Suprapubic skin (tissue), 4 donors: ENCODE results near the gene PI4K2A. TPM values are rescaled to one million over a fixed set of nuclear protein-coding genes. Genes with fewer than 3 reads are reported as not detected.
A peak's percentile ranks its signal among the peaks of the same experiment; 100 is the strongest.

Source experiments
- DNase-seq, 2 donors: peaks; one replicate each; pipeline ENCODE4 v3.0.0-alpha.2; 2019; ENCODE audit warnings: low spot score in 2 of 2
- H3K27ac ChIP-seq: fragments of 200-600 bp; sonication (generic); one replicate; pipeline ENCODE4 v1.5.1; 2019
- H3K27me3 ChIP-seq: fragments of 200-600 bp; sonication (generic); one replicate; pipeline ENCODE4 v1.5.1; 2019
- H3K36me3 ChIP-seq: fragments of 200-600 bp; sonication (generic); one replicate; pipeline ENCODE4 v1.5.1; 2019
- H3K4me1 ChIP-seq: fragments of 200-600 bp; sonication (generic); one replicate; pipeline ENCODE4 v1.5.1; 2019
- H3K4me3 ChIP-seq: fragments of 200-600 bp; sonication (generic); one replicate; pipeline ENCODE4 v1.5.1; 2019; ENCODE audit warnings: mild to moderate bottlenecking
- H3K9me3 ChIP-seq: fragments of 200-600 bp; sonication (generic); one replicate; pipeline ENCODE4 v1.5.1; 2019
- EP300 ChIP-seq: sonication (generic); formaldehyde crosslinking; IDR thresholded peaks from one replicate; pipeline ENCODE4 v1.6.1; 2017; ENCODE audit warnings: antibody characterized with exemption
- POLR2A ChIP-seq, 2 donors: fragments of 450-650 bp; IDR thresholded peaks; one replicate each; pipeline ENCODE4 v1.6.1; 2017; ENCODE audit warnings: antibody characterized with exemption in 2 of 2, mild to moderate bottlenecking in 2 of 2, moderate library complexity in 2 of 2
- POLR2AphosphoS5 ChIP-seq, 3 donors: sonication (generic); formaldehyde crosslinking; IDR thresholded peaks; one replicate each; pipeline ENCODE4 v1.6.1; 2017; ENCODE audit warnings: antibody characterized with exemption in 3 of 3
- WGBS: methylation state at CpG from one replicate; pipeline ENCODE4 v1.1.5; 2018; 5-methylcytosine and 5-hydroxymethylcytosine counted together
- total RNA-seq, 4 donors: library from RNA; depleted of rRNA; stranded (reverse); fragments of >200 nt; gene quantifications; one replicate each; pipeline ENCODE4 v1.1.0, GENCODE V29; 2016
- TF ChIP-seq, protein P1 (sequence below), 2 donors: fragments of 200-600 bp in 1 of 2; fragments of 450-650 bp in 1 of 2; sonication (generic) in 1 of 2; IDR thresholded peaks; one replicate each; pipeline ENCODE4 v1.5.1; 2016 to 2019; ENCODE audit warnings: antibody characterized with exemption in 2 of 2, mild to moderate bottlenecking in 1 of 2, moderate library complexity in 1 of 2

PI4K2A gene
- total RNA-seq, 4 donors from 2014 or later: 13.2 to 24.0 (median 20.9) TPM

DNA sequence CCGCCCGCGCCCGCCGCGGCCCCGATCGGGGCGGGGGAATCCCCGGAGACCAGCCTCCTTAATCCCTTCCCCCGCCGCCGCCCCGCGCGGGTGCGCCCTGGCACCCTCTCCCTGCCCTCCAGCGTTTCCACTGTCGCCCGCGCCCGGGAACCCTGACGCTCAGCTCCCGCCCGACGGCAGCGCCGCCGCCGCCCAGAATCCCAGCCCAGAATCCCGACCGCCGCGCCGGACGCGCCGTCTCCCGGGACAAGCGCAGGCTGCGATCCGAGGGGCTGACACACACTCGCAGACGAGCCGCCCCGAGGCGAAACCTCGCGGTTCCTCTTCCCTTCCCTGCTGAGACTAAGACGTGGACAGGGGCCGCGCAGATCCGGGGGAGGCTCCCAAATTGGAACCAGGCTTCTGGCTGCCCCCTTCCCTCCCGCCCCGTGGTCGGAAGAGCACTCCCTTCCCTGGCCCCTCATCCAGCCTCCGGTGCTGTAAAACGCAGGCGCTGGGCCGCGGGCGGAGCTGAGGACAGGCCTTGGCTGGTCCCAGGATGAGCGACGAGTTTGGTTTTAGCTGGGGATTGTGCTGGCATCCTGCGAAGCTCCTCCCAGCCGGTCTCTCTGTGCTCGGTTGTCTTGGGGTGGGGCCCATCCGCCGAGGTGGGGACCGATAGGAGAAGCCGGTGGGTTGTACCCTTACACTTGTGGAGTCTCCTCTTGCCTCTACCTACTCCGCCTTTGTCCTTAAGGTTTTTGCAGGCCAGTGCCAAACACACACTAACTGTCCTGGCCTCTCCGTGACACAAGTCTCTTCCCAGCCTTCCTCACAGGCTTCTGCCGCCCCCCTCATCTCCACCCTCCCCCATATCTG, 74.2 kb downstream of the PI4K2A start:
- DNase-seq: peak; percentile 88 to 89
- no peaks in the 10 kb centered on the region for H3K9me3 ChIP-seq
- peak overlapping the region; percentile 54 for H3K4me3 ChIP-seq
- peaks cover 66% of the 10 kb centered on the region for H3K4me1 ChIP-seq
- peaks cover 7% of the 10 kb centered on the region for H3K36me3 ChIP-seq
- WGBS: 19% methylated on average over 12 of the region's 74 CpGs
- H3K27me3 ChIP-seq: no peaks in the 10 kb centered on the region
- peak in 2 of 3 donors; percentile 12 to 19 for TF ChIP-seq POLR2AphosphoS5 (IDR thresholded peaks at IDR 0.05)
- no peak for TF ChIP-seq POLR2A (IDR thresholded peaks at IDR 0.05)
- TF ChIP-seq, protein P1, sequence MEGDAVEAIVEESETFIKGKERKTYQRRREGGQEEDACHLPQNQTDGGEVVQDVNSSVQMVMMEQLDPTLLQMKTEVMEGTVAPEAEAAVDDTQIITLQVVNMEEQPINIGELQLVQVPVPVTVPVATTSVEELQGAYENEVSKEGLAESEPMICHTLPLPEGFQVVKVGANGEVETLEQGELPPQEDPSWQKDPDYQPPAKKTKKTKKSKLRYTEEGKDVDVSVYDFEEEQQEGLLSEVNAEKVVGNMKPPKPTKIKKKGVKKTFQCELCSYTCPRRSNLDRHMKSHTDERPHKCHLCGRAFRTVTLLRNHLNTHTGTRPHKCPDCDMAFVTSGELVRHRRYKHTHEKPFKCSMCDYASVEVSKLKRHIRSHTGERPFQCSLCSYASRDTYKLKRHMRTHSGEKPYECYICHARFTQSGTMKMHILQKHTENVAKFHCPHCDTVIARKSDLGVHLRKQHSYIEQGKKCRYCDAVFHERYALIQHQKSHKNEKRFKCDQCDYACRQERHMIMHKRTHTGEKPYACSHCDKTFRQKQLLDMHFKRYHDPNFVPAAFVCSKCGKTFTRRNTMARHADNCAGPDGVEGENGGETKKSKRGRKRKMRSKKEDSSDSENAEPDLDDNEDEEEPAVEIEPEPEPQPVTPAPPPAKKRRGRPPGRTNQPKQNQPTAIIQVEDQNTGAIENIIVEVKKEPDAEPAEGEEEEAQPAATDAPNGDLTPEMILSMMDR (IDR thresholded peaks at IDR 0.05): no peak
- H3K27ac ChIP-seq: peak overlapping the region; percentile 86

DNA sequence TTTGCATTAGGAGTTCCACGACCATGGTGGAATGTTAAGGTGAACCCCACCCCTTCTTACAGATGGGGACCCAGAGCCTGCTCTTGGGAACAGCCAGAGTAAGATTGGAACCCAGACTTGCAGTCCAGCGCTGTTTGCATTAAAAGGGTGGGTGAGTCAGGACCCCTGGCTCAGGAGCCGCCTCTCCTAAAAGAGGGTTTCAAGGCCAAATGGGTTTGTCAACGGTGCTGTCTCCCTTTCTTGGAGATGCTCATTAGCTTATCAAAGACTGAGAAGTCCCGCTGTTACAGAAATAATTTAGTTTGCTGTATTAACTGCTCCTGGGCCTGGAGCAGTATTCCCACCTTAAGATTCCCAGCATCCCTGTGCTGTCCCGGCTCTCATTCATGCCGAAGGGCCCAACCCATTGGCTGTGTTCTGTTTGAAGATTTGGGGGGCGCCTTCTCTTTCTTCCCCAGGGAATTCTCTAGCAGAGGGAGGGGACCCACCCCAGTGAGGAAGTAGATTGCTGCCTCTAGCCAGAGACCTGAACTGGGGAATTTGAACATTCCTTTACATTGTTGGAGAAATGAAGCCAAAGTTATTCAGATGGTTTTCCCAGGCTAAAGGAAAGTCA, 74.9 kb downstream of the PI4K2A start:
- DNase-seq: no peak
- Histone ChIP-seq H3K27me3 (no peaks in the 10 kb centered on the region), H3K9me3 (no peaks in the 10 kb centered on the region), H3K4me1 (peaks cover 69% of the 10 kb centered on the region), H3K27ac (peak overlapping the region; percentile 86), H3K4me3 (peak overlapping the region; percentile 54), H3K36me3 (peaks cover 7% of the 10 kb centered on the region)
- TF ChIP-seq POLR2AphosphoS5 (IDR thresholded peaks at IDR 0.05): no peak
- TF ChIP-seq, protein P1 (IDR thresholded peaks at IDR 0.05): no peak
- no peak for TF ChIP-seq POLR2A (IDR thresholded peaks at IDR 0.05)
- TF ChIP-seq EP300: no peak
- WGBS: 35% methylated on average over 8 of the region's 8 CpGs

DNA sequence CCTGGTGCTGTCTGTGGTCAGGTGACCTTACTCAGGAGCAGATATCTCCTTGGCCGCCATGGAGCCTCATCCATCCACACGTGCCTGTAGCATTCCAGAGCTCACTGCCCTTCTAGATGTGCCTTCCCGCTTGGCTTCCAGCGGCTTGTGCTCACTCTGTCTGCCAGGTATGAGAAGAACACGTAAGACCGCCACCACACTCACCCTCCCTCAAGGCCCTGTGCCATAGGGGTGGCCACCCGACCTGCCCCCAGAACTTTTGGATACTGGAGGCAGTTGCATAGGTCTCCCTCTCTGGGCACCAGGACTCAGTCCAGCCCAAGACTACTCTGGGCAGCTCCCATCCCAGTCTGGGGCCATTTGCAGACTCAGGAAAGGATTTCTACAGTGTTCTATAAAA, 77.2 kb downstream of the PI4K2A start:
- WGBS: 90% methylated on average over 7 of the region's 7 CpGs
- TF ChIP-seq, protein P1 (IDR thresholded peaks at IDR 0.05): no peak
- TF ChIP-seq POLR2A (IDR thresholded peaks at IDR 0.05) (no peak), POLR2AphosphoS5 (IDR thresholded peaks at IDR 0.05) (no peak), EP300 (no peak)

DNA sequence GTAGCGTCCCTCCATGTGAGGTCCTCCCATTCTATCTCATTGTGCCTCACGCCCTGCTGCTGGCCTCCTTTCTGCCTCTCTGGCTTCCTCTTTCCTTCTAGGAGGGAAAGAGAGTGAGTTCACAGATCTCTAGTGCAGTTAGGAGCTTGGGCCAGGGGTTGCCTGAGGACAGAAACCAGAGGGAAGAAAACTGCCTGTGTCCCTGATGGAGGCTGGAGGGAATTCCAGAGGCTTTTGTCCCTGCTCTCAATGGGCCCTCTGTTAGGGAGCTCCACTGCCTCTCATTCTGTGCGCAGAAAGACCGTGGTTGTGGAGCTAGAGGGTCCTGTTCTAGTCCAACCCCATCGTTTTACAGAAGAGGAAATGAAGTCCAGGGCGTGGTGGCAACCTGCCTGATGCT, 77.7 kb downstream of the PI4K2A start:
- peaks cover 58% of the 10 kb centered on the region for H3K4me1 ChIP-seq
- no peaks in the 10 kb centered on the region for H3K9me3 ChIP-seq
- H3K36me3 ChIP-seq: peaks cover 7% of the 10 kb centered on the region
- H3K4me3 ChIP-seq: no peak overlapping the region
- H3K27me3 ChIP-seq: no peaks in the 10 kb centered on the region
- TF ChIP-seq EP300 (no peak), POLR2A (IDR thresholded peaks at IDR 0.05) (no peak), POLR2AphosphoS5 (IDR thresholded peaks at IDR 0.05) (no peak)
- TF ChIP-seq, protein P1 (IDR thresholded peaks at IDR 0.05): no peak
- H3K27ac ChIP-seq: peak overlapping the region; percentile 34
- no peak for DNase-seq
- WGBS: 40% methylated on average over 6 of the region's 6 CpGs

More for the DNA sequence above, 77.2 kb downstream of the PI4K2A start:
- H3K36me3 ChIP-seq: peaks cover 7% of the 10 kb centered on the region
- no peak for DNase-seq
- H3K4me1 ChIP-seq: peaks cover 64% of the 10 kb centered on the region
- H3K9me3 ChIP-seq: no peaks in the 10 kb centered on the region
- no peaks in the 10 kb centered on the region for H3K27me3 ChIP-seq
- H3K4me3 ChIP-seq: no peak overlapping the region
- no peak overlapping the region for H3K27ac ChIP-seq

DNA sequence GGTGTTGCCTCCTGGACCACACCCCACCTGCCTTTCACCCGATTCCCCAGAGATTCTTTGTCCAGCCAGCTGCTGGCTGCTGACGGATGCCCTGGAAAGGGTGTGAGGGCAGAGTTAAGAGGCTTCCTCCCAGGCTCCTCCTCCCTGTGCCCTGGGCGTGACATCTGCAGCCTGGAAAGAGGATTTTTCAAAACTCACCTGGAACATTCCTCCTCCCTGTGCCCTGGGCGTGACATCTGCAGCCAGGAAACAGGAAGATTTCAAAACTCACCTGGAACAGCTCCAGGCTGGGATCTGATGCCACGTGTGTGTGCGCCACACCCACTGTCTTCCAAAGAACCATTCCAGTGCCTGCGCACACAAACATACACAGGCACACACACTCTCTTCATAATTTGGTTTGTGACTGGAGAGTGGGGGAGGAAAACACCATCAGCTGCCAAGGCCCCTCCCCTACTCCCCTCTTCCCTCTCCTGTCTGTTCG, 78.2 kb downstream of the PI4K2A start:
- H3K27ac ChIP-seq: peak overlapping the region; percentile 34
- H3K36me3 ChIP-seq: peaks cover 7% of the 10 kb centered on the region
- no peaks in the 10 kb centered on the region for H3K27me3 ChIP-seq
- H3K4me1 ChIP-seq: peaks cover 54% of the 10 kb centered on the region
- TF ChIP-seq EP300 (peak; percentile 28), POLR2AphosphoS5 (IDR thresholded peaks at IDR 0.05) (peak in 1 of 3 donors; percentile 64)
- TF ChIP-seq, protein P1 (IDR thresholded peaks at IDR 0.05): no peak
- H3K9me3 ChIP-seq: no peaks in the 10 kb centered on the region
- no peak overlapping the region for H3K4me3 ChIP-seq
- peak; percentile 89 to 92 for DNase-seq
- 6% methylated on average over 8 of the region's 8 CpGs for WGBS
